GM23338 (cell line): ENCODE results near the gene TRIM15. TPM values are rescaled to one million over a fixed set of nuclear protein-coding genes. Genes with fewer than 3 reads are reported as not detected.

Source experiments
- ATAC-seq: fragments of 200-7000 bp; cut with Tn5 transposase; 3 replicates; pipeline ENCODE4 v1.9.1; 2020
- DNase-seq: peaks from one replicate; pipeline ENCODE4 v3.0.0-alpha.2; 2015; ENCODE audit warnings: low spot score
- H2AFZ ChIP-seq: fragments of 200-600 bp; sonication (generic); 2 replicates; pipeline ENCODE4 v1.8.0; 2016; ENCODE audit warnings: antibody characterized with exemption, mild to moderate bottlenecking, moderate library complexity
- H3F3A ChIP-seq: fragments of 200-600 bp; sonication (generic); replicated peaks from 2 replicates; pipeline ENCODE4 v1.8.0; 2017; ENCODE audit warnings: antibody characterized with exemption, mixed run types, low read depth
- H3K27ac ChIP-seq: fragments of 200-600 bp; sonication (generic); 2 replicates; pipeline ENCODE4 v1.6.1; 2016; ENCODE audit warnings: low read depth
- H3K27me3 ChIP-seq: fragments of 200-600 bp; sonication (generic); 2 replicates; pipeline ENCODE4 v1.8.0; 2016; ENCODE audit warnings: mild to moderate bottlenecking, mixed run types, moderate library complexity; ENCODE audit not compliant: insufficient read depth
- H3K36me3 ChIP-seq: fragments of 200-600 bp; sonication (generic); 2 replicates; pipeline ENCODE4 v1.8.0; 2016; ENCODE audit warnings: mild to moderate bottlenecking; ENCODE audit not compliant: insufficient read depth
- H3K4me1 ChIP-seq: fragments of 200-600 bp; sonication (generic); 2 replicates; pipeline ENCODE4 v1.8.0; 2016; ENCODE audit warnings: mild to moderate bottlenecking, moderate library complexity; ENCODE audit not compliant: insufficient read depth
- H3K4me2 ChIP-seq: fragments of 200-600 bp; sonication (generic); 2 replicates; pipeline ENCODE4 v1.7.1; 2017; ENCODE audit warnings: mixed run types
- H3K4me3 ChIP-seq: fragments of 200-600 bp; sonication (generic); 2 replicates; pipeline ENCODE4 v1.6.1; 2016; ENCODE audit warnings: mixed run types
- H3K79me2 ChIP-seq: fragments of 200-600 bp; sonication (generic); replicated peaks from 2 replicates; pipeline ENCODE4 v1.8.0; 2017; ENCODE audit warnings: mild to moderate bottlenecking; ENCODE audit not compliant: insufficient read depth
- H3K9me2 ChIP-seq: fragments of 200-600 bp; sonication (generic); 2 replicates; pipeline ENCODE4 v1.8.0; 2017; ENCODE audit not compliant: insufficient read depth
- H4K20me1 ChIP-seq: fragments of 200-600 bp; sonication (generic); replicated peaks from 2 replicates; pipeline ENCODE4 v1.8.0; 2017; ENCODE audit warnings: mild to moderate bottlenecking; ENCODE audit not compliant: insufficient read depth
- H3K27ac Mint-ChIP-seq: 2 replicates; pipeline ENCODE4 v1.8.0; 2020; ENCODE audit warnings: inconsistent platforms, mild to moderate bottlenecking, moderate library complexity, mixed read lengths
- H3K27me3 Mint-ChIP-seq: 3 replicates; pipeline ENCODE4 v1.8.0; 2022; ENCODE audit warnings: low read depth, mild to moderate bottlenecking, moderate library complexity, mixed read lengths, inconsistent platforms; ENCODE audit not compliant: insufficient read depth, poor library complexity
- H3K36me3 Mint-ChIP-seq: 3 replicates; pipeline ENCODE4 v1.8.0; 2021; ENCODE audit warnings: low read depth, mild to moderate bottlenecking, inconsistent platforms, moderate library complexity, mixed read lengths
- H3K4me1 Mint-ChIP-seq: 3 replicates; pipeline ENCODE4 v1.8.0; 2020; ENCODE audit warnings: mild to moderate bottlenecking, inconsistent platforms, mixed read lengths
- H3K4me3 Mint-ChIP-seq: 3 replicates; pipeline ENCODE4 v1.8.0; 2021; ENCODE audit warnings: moderate library complexity, mild to moderate bottlenecking, inconsistent platforms, mixed read lengths
- H3K9me3 Mint-ChIP-seq: 3 replicates; pipeline ENCODE4 v1.8.0; 2020; ENCODE audit warnings: moderate library complexity, mild to moderate bottlenecking, inconsistent platforms, mixed read lengths
- CREB1 ChIP-seq: fragments of 250-450 bp; sonication (Bioruptor Pico); IDR thresholded peaks from 2 replicates; pipeline ENCODE4 v1.5.0; 2020; ENCODE audit warnings: low read depth, mild to moderate bottlenecking, moderate library complexity
- CTCF ChIP-seq, 2 experiments: fragments of 200-600 bp in 1 of 2; sonication (generic) in 1 of 2; conservative IDR thresholded peaks; 2 replicates each; pipeline versions ENCODE4 v1.5.1 to v1.6.1; 2016 to 2017; ENCODE audit warnings: antibody characterized with exemption in 2 of 2, low read depth in 2 of 2, mild to moderate bottlenecking in 2 of 2, moderate library complexity in 1 of 2
- ETS1 ChIP-seq: IDR thresholded peaks from 2 replicates; pipeline ENCODE4 v1.6.1; 2016; ENCODE audit warnings: antibody characterized with exemption
- EZH2 ChIP-seq: fragments of 200-600 bp; sonication (generic); IDR thresholded peaks from one replicate; pipeline ENCODE4 v1.8.0; 2017; ENCODE audit warnings: antibody characterized with exemption, mild to moderate bottlenecking, low read depth; ENCODE audit not compliant: unreplicated experiment
- EZH2phosphoT487 ChIP-seq: fragments of 200-600 bp; sonication (generic); IDR thresholded peaks from one replicate; pipeline ENCODE4 v1.8.1; 2018; ENCODE audit warnings: antibody characterized with exemption; ENCODE audit not compliant: unreplicated experiment
- JUNB ChIP-seq: IDR thresholded peaks from one replicate; pipeline ENCODE4 v1.6.1; 2016; ENCODE audit warnings: antibody characterized with exemption; ENCODE audit not compliant: unreplicated experiment
- NANOG ChIP-seq: IDR thresholded peaks from 2 replicates; pipeline ENCODE4 v1.6.1; 2016; ENCODE audit warnings: antibody characterized with exemption, borderline replicate concordance
- POLR2AphosphoS5 ChIP-seq: IDR thresholded peaks from 2 replicates; pipeline ENCODE4 v1.6.1; 2016; ENCODE audit warnings: antibody characterized with exemption, low read depth
- STAT1 ChIP-seq: IDR thresholded peaks from one replicate; pipeline ENCODE4 v1.6.1; 2016; ENCODE audit warnings: antibody characterized with exemption; ENCODE audit not compliant: unreplicated experiment
- ZNF114 ChIP-seq: fragments of 250-450 bp; sonication (Bioruptor Pico); IDR thresholded peaks from 2 replicates; pipeline ENCODE4 v1.5.0; 2020; ENCODE audit warnings: mild to moderate bottlenecking, moderate library complexity
- ZNF331 ChIP-seq: fragments of 250-450 bp; sonication (Bioruptor Pico); IDR thresholded peaks from 2 replicates; pipeline ENCODE4 v1.5.0; 2020; ENCODE audit warnings: low read depth, mild to moderate bottlenecking, moderate library complexity
- polyA plus RNA-seq: library from polyadenylated mRNA; unstranded; fragments of >200 nt; fragmentation: Nextera tagmentation; extraction: Ambion mirVana; gene quantifications from 2 replicates; pipeline ENCODE4 v1.2.1, GENCODE V29; 2016
- total RNA-seq: library from RNA; depleted of rRNA; stranded (reverse); fragments of >200 nt; shearing (Covaris generic); gene quantifications from 2 replicates; pipeline ENCODE4 v1.2.3, GENCODE V29; 2014
- TF ChIP-seq, protein P1 (sequence below): fragments of 250-450 bp; sonication (Bioruptor Pico); IDR thresholded peaks from 2 replicates; pipeline ENCODE4 v1.5.0; 2020; ENCODE audit warnings: mild to moderate bottlenecking, moderate library complexity
- TF ChIP-seq, protein P2 (sequence below): IDR thresholded peaks from one replicate; pipeline ENCODE4 v1.6.1; 2018; ENCODE audit warnings: antibody characterized with exemption; ENCODE audit not compliant: unreplicated experiment

Gene TRIM15
- total and polyA plus RNA-seq, 2 experiments from 2014 or later = 0.21 to 1.0 TPM

GRCh38 chr6:30198166-30199084 lies 35.1 kb downstream of the TRIM15 start:
- peaks cover 9% of the 10 kb centered on the region; the same call in 1 of the 2 replicates for H3K36me3 ChIP-seq
- H3K27me3 ChIP-seq = no peaks in the 10 kb centered on the region
- H3F3A ChIP-seq = no peaks in the 10 kb centered on the region
- H4K20me1 ChIP-seq = peaks cover 13% of the 10 kb centered on the region
- Mint-ChIP-seq H3K4me1 (peaks cover 13% of the 10 kb centered on the region), H3K36me3 (peaks cover 41% of the 10 kb centered on the region), H3K27ac (no peak overlapping the region), H3K27me3 (peaks cover 7% of the 10 kb centered on the region), H3K9me3 (no peaks in the 10 kb centered on the region), H3K4me3 (no peak overlapping the region)
- H2AFZ ChIP-seq = no peak overlapping the region
- H3K27ac ChIP-seq = no peak overlapping the region
- no peak for ATAC-seq
- peaks cover 23% of the 10 kb centered on the region for H3K4me1 ChIP-seq
- H3K4me3 ChIP-seq = no peak overlapping the region
- no peak for DNase-seq
- peaks cover 15% of the 10 kb centered on the region for H3K79me2 ChIP-seq
- H3K4me2 ChIP-seq = no peak overlapping the region
- TF ChIP-seq POLR2AphosphoS5 = no peak
- no peak for TF ChIP-seq ZNF114
- TF ChIP-seq, protein P1, sequence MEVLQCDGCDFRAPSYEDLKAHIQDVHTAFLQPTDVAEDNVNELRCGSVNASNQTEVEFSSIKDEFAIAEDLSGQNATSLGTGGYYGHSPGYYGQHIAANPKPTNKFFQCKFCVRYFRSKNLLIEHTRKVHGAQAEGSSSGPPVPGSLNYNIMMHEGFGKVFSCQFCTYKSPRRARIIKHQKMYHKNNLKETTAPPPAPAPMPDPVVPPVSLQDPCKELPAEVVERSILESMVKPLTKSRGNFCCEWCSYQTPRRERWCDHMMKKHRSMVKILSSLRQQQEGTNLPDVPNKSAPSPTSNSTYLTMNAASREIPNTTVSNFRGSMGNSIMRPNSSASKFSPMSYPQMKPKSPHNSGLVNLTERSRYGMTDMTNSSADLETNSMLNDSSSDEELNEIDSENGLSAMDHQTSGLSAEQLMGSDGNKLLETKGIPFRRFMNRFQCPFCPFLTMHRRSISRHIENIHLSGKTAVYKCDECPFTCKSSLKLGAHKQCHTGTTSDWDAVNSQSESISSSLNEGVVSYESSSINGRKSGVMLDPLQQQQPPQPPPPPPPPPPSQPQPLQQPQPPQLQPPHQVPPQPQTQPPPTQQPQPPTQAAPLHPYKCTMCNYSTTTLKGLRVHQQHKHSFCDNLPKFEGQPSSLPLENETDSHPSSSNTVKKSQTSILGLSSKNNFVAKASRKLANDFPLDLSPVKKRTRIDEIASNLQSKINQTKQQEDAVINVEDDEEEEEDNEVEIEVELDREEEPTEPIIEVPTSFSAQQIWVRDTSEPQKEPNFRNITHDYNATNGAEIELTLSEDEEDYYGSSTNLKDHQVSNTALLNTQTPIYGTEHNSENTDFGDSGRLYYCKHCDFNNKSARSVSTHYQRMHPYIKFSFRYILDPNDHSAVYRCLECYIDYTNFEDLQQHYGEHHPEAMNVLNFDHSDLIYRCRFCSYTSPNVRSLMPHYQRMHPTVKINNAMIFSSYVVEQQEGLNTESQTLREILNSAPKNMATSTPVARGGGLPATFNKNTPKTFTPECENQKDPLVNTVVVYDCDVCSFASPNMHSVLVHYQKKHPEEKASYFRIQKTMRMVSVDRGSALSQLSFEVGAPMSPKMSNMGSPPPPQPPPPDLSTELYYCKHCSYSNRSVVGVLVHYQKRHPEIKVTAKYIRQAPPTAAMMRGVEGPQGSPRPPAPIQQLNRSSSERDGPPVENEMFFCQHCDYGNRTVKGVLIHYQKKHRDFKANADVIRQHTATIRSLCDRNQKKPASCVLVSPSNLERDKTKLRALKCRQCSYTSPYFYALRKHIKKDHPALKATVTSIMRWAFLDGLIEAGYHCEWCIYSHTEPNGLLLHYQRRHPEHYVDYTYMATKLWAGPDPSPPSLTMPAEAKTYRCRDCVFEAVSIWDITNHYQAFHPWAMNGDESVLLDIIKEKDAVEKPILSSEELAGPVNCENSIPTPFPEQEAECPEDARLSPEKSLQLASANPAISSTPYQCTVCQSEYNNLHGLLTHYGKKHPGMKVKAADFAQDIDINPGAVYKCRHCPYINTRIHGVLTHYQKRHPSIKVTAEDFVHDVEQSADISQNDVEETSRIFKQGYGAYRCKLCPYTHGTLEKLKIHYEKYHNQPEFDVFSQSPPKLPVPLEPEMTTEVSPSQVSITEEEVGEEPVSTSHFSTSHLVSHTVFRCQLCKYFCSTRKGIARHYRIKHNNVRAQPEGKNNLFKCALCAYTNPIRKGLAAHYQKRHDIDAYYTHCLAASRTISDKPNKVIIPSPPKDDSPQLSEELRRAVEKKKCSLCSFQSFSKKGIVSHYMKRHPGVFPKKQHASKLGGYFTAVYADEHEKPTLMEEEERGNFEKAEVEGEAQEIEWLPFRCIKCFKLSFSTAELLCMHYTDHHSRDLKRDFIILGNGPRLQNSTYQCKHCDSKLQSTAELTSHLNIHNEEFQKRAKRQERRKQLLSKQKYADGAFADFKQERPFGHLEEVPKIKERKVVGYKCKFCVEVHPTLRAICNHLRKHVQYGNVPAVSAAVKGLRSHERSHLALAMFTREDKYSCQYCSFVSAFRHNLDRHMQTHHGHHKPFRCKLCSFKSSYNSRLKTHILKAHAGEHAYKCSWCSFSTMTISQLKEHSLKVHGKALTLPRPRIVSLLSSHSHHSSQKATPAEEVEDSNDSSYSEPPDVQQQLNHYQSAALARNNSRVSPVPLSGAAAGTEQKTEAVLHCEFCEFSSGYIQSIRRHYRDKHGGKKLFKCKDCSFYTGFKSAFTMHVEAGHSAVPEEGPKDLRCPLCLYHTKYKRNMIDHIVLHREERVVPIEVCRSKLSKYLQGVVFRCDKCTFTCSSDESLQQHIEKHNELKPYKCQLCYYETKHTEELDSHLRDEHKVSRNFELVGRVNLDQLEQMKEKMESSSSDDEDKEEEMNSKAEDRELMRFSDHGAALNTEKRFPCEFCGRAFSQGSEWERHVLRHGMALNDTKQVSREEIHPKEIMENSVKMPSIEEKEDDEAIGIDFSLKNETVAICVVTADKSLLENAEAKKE (CRISPR knock-in tag) = no peak
- no peak for TF ChIP-seq NANOG
- no peak for TF ChIP-seq ETS1
- TF ChIP-seq EZH2phosphoT487 = no peak
- no peak for TF ChIP-seq JUNB
- TF ChIP-seq, protein P2, sequence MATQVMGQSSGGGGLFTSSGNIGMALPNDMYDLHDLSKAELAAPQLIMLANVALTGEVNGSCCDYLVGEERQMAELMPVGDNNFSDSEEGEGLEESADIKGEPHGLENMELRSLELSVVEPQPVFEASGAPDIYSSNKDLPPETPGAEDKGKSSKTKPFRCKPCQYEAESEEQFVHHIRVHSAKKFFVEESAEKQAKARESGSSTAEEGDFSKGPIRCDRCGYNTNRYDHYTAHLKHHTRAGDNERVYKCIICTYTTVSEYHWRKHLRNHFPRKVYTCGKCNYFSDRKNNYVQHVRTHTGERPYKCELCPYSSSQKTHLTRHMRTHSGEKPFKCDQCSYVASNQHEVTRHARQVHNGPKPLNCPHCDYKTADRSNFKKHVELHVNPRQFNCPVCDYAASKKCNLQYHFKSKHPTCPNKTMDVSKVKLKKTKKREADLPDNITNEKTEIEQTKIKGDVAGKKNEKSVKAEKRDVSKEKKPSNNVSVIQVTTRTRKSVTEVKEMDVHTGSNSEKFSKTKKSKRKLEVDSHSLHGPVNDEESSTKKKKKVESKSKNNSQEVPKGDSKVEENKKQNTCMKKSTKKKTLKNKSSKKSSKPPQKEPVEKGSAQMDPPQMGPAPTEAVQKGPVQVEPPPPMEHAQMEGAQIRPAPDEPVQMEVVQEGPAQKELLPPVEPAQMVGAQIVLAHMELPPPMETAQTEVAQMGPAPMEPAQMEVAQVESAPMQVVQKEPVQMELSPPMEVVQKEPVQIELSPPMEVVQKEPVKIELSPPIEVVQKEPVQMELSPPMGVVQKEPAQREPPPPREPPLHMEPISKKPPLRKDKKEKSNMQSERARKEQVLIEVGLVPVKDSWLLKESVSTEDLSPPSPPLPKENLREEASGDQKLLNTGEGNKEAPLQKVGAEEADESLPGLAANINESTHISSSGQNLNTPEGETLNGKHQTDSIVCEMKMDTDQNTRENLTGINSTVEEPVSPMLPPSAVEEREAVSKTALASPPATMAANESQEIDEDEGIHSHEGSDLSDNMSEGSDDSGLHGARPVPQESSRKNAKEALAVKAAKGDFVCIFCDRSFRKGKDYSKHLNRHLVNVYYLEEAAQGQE = no peak
- no peak for TF ChIP-seq ZNF331 (CRISPR knock-in tag)
- TF ChIP-seq STAT1 = no peak
- TF ChIP-seq CTCF (conservative IDR thresholded peaks at IDR 0.05; ENCODE audit: low read depth in 2 of 2) = no peak
- no peak for TF ChIP-seq CREB1 (CRISPR knock-in tag)
- TF ChIP-seq EZH2 = no peak
- no peaks in the 10 kb centered on the region for H3K9me2 ChIP-seq
